Medulla oblongata (tissue), 1 donor: ENCODE data around the gene NCOR2.
"Not testable (repeated sequence)": the region's sequence is repeated elsewhere in the genome, so short reads cannot be mapped to it uniquely, and the experiment has no call there.

Source experiments
- DNase-seq: peaks from one replicate; pipeline ENCODE4 v3.0.0-alpha.2; 2015; ENCODE audit errors: extremely low spot score

The NCOR2 gene

DNA sequence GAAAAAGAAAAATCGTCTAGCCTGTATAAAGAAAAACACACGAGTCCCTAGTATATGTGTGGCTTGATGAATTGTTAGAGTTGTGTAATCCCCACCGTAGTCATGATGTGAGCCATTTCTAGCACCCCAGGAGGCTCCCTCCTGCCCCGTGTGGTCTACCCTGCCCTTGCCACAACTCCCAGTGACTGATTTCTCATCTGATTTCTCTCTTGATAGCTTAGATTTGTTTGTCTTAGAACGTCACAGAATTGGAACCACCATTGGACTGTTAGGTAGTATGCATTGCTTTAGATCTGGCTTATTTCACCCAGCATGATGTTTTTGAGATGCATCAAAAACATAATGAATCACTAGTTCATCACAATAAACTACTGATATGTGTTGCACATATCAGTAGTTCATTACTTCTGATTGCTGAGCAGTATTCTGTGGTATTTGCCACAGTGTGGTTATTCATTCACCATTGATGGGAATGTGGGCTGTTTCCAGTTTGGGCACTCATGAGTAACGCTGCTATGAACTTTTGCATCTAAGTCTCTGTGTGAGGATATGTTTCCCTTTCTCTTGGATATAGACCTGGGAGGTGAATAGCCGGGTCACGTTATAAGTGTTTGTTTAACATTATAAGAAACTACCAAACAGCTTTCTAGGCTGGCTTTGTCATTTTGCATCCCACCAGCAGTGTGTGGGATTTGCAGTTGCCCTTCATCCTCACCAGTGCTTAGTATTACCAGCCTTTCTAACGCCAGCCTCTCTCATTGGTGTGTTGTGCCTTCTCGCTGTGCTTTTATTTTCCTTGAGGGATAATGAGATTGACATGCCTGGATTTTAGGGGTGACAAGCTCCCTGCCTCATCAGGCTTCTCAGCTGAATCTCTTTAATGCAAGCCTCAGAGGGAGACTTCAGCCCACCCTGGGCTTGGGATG lies 31.9 kb upstream of the NCOR2 start:
- no peak for DNase-seq

DNA sequence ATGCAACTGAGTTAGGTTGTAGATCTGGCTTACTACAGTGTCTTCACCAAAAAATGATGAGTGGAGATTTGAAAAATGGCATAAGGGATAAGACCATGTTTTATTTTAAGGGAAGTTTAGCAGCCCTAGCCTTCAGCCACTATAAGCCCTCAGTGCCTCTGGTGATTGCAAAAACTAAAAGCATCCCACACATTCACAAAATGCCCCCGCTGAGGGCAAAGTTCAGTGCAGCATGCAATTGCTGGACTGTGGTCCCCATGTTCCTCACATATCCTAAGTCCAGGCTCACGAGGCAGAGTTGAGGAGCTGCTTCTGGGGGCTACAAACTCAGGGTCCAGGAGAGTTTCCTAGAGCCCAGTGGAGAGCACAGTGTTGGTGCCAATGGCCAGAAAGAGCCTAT lies 29.6 kb upstream of the NCOR2 start:
- DNase-seq = no peak

DNA sequence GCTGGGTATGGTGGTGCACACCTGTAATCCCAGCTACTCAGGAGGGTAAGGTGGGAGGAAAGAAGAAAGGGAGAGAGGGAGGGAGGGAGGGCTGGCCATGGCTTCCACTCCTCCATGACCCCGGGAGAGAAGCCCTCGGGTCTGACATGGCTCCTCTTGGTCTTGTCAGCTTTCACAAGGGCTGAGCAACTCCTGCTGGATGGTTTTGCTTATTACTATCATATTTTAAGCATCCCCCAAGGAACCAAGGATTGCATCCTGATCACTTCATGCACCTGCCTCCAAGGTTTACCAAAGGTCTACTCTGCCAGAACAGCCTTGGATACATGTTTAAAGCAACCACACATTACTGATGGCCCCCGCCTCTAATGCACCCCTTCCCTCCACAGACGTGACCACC lies 28.0 kb upstream of the NCOR2 start:
- DNase-seq = no peak

DNA sequence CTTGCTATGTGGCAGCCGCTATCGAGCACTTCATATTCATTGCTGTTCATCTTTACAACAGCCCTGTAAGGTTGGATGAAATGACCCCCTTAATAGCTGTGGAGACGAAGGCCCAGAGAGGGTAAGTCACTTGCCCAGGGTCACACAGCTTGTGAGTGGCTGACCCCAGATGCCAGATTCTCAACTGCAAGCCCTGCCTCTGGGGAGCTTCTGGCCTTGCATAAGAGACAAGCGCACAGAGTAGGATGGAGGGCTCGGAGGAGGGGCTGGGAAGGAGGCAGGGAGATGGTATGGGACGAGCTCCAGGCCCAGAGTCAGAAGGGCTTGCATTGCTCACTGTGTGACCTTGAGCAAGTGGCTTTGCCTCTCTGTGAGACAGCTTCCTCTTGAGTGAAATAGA lies 27.4 kb upstream of the NCOR2 start:
- DNase-seq = no peak

DNA sequence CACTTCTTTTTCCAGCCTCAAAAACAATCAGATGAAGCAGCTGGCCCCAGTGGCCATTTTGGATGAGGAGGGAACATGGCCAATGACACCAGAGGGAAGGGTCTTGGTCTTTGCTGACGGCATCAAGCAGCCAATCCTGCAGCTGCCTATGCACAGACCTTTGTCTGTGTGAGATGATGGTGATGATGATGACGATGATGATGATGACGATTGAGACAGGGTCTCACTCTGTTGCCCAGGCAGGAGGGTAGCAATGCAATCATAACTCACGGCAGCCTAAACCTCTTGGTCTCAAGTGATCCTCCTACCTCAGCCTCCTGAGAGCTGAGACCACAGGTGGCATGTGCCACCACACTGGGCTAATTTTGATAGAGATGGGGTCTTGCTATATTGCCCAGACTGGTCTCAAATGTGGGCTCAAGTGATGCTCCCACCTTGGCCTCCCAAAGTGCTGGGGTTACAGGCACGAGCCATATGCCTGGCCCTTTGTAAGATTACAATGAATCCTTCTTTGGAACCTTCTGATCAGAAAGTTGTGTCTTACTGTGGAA lies 26.5 kb upstream of the NCOR2 start:
- no peak for DNase-seq

DNA sequence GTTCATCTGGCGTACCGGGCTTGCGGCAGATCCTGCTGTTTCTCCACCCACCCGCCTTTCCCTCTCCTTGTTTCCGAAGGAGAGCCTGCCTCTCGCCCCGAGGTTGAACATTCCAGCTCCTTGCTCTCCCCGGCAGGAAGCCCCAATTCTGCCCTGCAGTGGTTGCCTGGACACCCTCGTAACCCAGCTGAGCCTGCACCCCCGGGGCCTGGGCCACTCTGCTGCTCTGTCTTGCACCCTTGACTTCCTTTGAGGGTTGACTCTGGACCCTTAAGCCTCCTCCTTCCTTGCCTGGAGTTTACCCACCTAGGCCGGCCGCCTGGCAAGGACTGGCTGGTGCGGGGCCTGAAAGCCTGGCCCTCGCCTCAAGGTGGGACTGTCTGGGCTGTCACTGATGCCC lies 25.8 kb upstream of the NCOR2 start:
- DNase-seq = no peak

DNA sequence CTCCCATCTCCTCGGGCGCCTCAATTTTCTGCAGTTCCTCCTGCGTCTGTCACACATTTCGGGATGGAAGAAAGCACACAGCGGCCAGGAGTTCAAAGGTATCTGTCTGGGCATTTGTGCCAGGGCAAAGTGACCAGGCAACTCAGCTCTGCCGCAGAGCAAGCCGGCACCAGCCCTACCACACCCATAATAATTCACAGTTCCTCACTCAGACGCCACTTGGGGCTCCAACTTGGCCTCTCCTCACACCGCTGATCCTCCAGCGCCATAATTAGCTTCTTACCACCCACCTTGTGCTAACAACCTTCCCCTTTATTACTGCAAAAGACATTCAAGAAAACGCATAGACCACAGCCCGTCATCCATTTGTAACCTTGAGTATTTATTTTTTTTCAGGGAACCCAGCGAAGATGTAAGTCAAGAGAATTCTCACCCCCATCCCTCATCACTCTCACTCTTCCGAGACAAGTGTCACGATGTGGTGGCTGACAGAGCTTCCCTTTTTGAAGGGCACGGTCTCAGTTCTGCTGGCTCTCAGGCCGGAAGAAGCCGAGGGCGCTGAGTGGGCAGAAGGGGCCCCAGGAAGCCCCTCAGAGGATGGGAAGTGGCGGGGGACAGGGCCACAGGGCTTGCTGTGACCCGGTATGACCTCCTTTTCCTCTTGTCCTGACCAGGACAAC lies 25.2 kb upstream of the NCOR2 start:
- peak; percentile 53 for DNase-seq

DNA sequence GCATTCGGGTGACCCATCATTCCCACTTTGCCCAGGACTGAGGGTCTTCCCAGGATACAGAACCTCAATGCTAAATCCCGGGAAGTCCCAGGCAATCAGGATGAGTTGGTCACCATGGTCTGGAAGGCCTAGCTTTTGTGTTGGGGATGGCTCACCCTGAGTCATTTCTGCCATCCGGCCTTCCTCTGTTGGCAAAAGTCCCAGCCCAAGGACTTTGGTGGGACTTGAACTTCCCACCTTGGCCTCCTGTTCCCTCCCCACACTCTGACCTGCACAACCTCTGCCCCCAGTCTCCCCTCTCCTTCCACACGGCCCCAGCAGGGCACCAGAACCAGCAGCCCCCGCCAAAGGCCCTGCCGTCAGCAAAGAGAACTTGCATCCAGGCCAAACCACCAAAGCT lies 24.6 kb upstream of the NCOR2 start:
- no peak for DNase-seq

DNA sequence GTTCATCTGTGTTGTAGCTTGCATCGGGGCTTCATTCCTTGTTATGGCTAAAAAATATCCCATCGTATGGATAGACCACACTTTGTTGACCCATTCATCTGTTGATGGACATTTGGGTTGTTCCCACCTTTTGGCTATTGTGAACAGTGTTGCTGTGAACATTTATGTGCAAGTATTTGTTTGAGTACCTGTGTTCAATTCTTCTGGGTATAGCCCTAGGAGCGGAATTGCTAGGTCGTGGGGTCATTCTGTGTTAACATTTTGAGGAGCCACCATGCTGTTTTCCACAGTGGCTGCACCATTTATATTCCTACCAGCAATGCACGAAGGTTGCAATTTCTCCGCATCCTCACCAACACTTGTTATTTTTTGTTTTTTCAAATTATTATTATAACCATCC lies 23.0 kb upstream of the NCOR2 start:
- no peak for DNase-seq

DNA sequence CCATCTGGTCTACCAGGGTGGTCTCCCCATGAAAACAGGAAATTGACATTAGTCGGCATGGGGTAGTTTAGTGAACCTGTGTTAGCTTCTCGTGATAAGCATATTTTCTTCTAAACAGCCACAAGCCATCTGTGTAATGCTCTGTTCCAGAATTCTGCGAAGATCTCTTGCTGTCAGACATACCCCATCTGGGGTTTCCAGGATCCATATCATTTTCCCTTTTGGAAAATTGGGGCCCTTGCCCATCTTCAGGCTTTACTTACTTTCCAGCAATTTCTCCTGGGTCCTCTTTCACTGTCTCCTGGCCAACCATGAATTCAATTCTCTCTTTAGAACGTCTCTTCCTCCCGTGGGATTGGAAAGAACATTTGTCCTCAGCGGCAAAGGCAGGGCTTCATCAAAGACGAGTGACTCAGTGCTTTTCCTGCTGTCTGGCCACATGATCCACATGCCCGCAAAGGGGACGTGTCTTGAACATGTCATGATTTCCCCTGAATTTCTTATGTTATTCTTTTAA lies 21.4 kb upstream of the NCOR2 start:
- peak; percentile 57 for DNase-seq

DNA sequence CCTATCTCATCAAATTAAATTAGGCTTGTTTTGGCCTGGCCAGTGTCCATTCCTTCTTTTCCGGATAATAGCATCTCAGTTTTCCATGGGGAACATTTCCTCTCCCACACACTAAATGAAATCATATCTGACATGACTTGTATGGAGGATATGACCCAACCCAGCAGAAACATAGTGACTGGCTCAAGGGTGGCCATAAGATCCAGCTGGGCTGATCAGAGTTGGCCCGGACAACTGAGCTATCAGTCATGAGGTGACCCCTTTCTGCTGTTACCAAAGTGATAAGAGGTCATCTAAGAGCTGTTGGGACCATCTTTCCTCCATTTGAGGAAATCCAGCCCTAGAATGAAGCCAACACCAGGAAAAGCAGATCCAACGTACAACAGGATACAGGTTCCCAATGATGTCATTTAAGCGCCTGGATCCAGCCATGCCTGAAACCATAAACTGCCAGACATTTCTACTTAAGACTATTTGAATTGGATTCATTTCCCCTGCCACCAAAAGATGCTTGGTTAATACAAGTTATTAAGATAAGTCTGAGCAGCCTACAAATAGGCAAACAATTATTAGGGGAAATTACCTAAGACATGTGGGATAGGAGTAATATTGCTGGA lies 20.7 kb upstream of the NCOR2 start:
- DNase-seq = no peak

DNA sequence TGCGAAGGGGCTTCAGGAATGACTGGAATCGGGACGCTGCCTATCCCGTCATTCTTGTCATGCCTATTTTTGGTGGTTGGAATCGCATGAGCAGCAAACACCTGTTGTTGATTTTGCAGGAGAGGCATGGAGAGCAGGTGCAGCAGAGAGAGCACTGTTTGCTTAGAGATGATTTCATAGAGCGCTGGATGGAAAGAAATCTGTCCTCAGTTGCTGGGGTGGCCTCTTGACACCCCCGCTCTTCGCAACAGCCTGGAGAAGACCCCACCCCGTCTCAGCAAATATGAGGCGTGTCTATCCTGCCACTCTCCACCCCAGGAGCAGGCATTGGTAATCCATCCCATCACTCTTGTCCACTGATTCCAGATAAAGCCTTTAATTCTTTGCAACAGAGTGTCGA lies 19.3 kb upstream of the NCOR2 start:
- no peak for DNase-seq

DNA sequence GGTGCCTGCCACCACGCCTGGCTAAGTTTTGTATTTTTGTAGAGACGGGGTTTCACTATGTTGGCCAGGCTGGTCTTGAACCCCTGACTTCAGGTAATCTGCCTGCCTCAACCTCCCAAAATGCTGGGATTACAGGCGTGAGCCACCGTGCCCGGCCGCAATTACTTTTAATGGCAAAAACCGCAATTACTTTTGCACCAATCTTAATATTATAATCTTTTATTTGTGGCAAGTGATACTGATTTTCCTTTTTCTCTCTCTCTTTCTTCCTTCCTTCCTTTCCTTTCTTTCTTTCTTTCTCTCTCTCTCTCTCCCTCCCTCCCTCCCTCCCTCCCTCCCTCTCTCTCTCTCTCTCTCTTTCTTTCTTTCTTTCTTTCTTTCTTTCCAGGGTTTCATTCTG lies 17.1 kb upstream of the NCOR2 start:
- not testable (repeated sequence) for DNase-seq

DNA sequence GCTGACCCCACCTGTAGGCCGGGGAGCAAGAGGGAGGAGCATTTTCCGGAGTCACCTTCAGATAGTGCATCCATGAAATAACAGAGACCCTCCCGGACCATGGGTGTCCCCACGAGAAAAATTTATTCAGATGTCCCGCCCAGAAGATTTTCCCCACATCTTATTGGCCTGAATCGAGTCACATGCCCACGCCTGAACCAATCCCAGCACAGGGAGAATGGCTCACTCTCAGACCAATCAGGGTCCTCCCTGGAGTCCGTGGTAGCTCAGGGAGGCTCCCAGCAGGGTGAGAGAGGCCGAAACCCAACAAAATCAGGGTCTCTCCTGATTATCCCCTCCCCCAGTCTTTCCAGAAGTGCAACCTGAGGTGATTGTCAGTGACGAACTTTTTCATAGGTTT lies 16.4 kb upstream of the NCOR2 start:
- no peak for DNase-seq

DNA sequence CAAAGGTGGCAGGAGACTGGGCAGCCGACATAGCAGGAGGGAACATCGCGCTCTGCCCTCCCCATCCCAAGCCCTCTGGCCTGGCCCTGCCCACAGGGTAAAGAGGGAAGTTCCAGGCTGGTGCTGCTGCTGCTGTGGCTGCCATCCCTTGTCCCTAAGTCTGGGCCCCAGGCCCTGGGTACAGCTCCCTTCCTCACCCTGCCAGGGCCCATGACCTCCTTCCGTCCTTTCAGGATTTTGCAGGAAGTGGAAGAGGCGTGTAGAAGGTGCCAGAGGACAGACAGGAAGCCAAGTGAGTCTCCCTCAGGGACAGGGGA lies 14.7 kb upstream of the NCOR2 start:
- peak; percentile 33 for DNase-seq

DNA sequence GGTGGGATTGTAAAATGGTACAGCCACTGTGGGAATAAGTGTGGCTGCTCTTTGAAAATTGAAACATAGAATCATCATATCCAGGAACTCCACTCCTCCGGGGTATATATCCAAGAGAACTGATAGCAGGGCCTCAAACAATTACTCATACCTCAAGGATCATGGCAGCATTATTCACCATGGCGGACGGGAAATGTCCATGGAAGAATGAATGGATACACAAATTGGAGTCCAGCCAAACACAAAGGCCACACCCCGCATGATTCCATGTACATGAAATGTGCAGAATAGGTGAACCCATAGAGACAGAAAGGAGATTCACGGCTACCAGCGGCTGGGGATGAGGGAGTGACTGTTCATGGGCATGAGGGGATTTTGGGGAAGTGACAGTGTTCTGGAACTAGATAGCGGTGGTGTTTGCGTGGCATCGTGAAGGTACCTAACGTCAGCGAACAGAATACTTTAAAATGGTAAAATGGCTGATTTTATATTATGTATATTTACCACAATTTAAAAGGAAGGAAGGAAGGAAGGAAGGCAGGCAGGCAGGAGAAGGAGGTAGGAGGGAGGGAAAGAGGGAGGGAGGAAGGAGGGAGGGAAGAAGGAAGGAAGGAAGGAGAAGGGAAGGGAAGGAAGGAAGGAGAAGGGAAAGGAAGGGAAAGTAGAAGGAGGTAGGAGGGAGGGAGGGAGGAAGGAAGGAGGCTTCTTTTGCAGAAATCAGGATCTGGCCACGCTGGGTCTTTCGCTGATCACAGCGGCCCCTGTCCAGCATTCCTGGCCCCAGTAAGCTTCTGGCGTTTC lies 14.1 kb upstream of the NCOR2 start:
- no peak for DNase-seq

DNA sequence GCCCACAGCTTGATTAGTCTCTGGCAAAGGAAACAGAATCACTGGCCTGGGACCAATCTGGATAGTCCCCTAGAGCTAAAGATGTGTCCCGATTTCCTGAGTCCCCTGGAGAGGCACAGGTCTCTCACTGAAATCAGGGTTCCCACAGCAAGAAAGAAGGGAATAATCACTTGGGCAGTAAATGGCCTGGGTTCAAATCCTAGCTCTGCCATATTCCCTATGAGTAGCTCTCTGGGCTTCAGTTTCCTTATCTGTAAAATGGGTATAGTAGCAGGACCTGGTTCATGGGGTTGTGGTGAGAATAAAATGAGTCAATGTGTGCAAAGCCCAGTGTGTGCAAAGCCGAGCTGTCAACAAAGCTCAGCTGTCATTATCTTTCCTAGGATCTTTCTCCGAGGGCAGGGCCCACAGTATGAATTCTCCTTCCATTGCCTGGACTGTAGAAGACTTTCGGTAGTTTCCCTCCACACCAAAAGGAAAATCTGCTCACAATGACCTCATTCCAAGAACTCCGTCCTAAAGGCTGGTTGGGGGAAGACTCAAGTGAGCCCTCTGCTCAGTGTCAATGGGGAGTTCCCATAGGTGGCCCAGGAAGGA lies 12.6 kb upstream of the NCOR2 start:
- no peak for DNase-seq

DNA sequence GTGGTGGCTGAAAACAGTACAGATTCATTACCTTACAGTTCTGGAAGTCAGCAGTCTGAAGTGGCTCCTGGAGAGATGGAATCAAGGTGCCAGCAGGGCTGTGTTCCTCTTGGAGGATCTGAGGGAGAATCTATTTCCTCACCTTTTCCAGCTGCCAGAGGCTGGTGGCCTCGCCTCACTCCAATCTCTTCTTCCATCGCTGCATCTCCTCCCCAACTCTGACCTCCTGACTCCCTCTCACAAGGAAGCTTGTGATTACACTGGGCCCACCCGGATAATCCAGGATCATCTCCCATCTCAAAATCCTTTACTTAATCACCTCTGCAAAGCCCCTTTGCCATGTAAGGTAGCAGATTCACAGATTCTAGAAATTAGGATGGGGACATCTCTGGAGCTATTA lies 11.4 kb upstream of the NCOR2 start:
- DNase-seq = no peak

DNA sequence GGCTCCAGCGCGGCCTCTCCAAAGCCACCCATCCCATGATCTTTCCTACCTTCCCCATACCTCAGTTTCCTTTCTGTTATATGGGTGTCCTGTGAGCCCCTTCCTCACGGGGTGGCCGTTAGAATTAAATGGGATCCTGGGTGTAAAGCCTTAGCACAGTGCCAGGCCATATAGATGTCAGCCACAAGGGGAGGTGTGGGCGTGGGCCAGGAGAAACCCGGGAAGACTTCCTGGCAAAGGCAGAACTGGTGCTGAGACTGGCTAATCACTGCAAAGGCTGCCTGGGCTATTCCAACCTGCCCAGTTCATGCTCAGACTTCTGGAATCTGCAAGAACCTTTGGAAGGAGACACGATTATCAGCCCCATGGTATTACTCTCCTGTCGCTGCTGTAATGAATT lies 11.0 kb upstream of the NCOR2 start:
- no peak for DNase-seq

DNA sequence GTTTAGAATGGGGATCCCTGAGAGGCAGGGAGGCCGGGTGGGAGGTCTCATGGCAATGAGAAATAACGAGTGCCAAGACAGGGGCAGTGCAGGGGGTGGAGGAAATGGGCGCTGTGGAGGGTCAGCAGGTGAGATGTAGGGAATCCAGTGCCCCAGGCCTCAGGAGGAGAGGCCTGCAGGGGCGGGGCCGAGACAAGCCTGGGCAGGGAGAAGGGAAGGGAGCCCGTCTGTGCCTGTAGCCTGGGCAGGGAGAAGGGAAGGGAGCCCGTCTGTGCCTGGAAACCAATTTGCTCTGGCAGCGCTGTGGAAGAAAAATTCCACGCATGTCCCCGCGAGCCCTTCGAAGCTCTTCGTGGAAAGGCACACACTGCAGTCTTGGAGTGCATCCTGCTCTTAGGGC lies 10.6 kb upstream of the NCOR2 start:
- DNase-seq = no peak

DNA sequence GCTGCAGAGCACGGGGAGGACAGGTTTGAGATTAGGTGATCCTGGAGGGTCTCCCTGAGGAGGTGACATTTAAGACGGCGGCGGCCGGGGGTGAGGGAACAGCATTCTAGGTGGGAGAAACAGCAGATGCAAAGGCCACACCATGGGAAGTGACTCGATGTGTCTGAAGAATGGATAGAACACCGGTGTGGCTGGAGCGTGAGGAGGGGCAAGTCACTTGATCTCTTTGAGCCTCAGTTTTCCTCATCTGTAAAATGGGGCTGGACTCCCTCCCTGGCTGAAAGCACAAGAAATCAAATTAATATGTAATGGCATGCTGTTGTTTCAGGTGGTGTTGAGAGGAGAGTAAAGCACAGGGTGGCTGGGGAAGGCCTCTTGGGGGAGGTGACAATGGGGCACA lies 10.0 kb upstream of the NCOR2 start:
- DNase-seq = no peak
